ENCODE results near the gene ZRANB3.
"Not testable (repeated sequence)": the region's sequence is repeated elsewhere in the genome, so short reads cannot be mapped to it uniquely, and the experiment has no call there.

The ZRANB3 gene

GRCh38 chr2:135105513-135106316 lies 425.3 kb downstream of the ZRANB3 start:
- H3K27ac Mint-ChIP-seq, H3K27me3 Mint-ChIP-seq, H3K4me1 Mint-ChIP-seq, CTCF ChIA-PET, H3K4me3 Mint-ChIP-seq, DNase-seq: not testable (repeated sequence)
- Mint-ChIP-seq H3K36me3 (peaks cover 34% of the 10 kb centered on the region), H3K9me3 (peaks cover 17% of the 10 kb centered on the region)

GRCh38 chr2:135103843-135104242 lies 427.2 kb downstream of the ZRANB3 start:
- DNase-seq: no peak
- Mint-ChIP-seq H3K4me1 (peaks cover 13% of the 10 kb centered on the region), H3K27me3 (no peaks in the 10 kb centered on the region), H3K4me3 (no peak overlapping the region), H3K27ac (peak overlapping the region; percentile 72), H3K9me3 (peaks cover 17% of the 10 kb centered on the region), H3K36me3 (peaks cover 33% of the 10 kb centered on the region)
- CTCF ChIA-PET: interaction anchor here (1.3 kb wide), 1 partner anchor 99 kb away, joined by 3 read pairs; no protein-coding TSS in a partner anchor

- Mint-ChIP-seq H3K4me1 (peaks cover 13% of the 10 kb centered on the region), H3K27me3 (no peaks in the 10 kb centered on the region), H3K4me3 (no peak overlapping the region), H3K27ac (no peak overlapping the region), H3K9me3 (peaks cover 17% of the 10 kb centered on the region), H3K36me3 (peaks cover 28% of the 10 kb centered on the region)
- DNase-seq: no peak
- CTCF ChIA-PET: no interaction called here
Measured at GRCh38 chr2:135099802-135100483, 431.1 kb downstream of the ZRANB3 start.

- Mint-ChIP-seq H3K4me3 (no peak overlapping the region), H3K27ac (no peak overlapping the region), H3K9me3 (peaks cover 6% of the 10 kb centered on the region), H3K27me3 (no peaks in the 10 kb centered on the region), H3K36me3 (peaks cover 24% of the 10 kb centered on the region), H3K4me1 (peaks cover 3% of the 10 kb centered on the region)
- no peak for DNase-seq
- CTCF ChIA-PET: no interaction called here
Measured at GRCh38 chr2:135097532-135098231, 433.3 kb downstream of the ZRANB3 start.

GRCh38 chr2:135096665-135097446 lies 434.2 kb downstream of the ZRANB3 start:
- Mint-ChIP-seq H3K36me3 (peaks cover 18% of the 10 kb centered on the region), H3K4me3 (no peak overlapping the region), H3K4me1 (peaks cover 3% of the 10 kb centered on the region), H3K27me3 (no peaks in the 10 kb centered on the region), H3K27ac (no peak overlapping the region), H3K9me3 (peaks cover 2% of the 10 kb centered on the region)
- no peak for DNase-seq
- CTCF ChIA-PET: no interaction called here

- H3K4me3 Mint-ChIP-seq: no peak overlapping the region
- no peak for DNase-seq
- peaks cover 16% of the 10 kb centered on the region for H3K36me3 Mint-ChIP-seq
- CTCF ChIA-PET: no interaction called here
- H3K27me3 Mint-ChIP-seq: no peaks in the 10 kb centered on the region
- H3K4me1 Mint-ChIP-seq: peaks cover 3% of the 10 kb centered on the region
- no peaks in the 10 kb centered on the region for H3K9me3 Mint-ChIP-seq
- no peak overlapping the region for H3K27ac Mint-ChIP-seq
Measured at GRCh38 chr2:135095591-135095990, 435.4 kb downstream of the ZRANB3 start.

- Mint-ChIP-seq H3K36me3 (peaks cover 19% of the 10 kb centered on the region), H3K4me1 (no peaks in the 10 kb centered on the region), H3K27me3 (no peaks in the 10 kb centered on the region), H3K27ac (no peak overlapping the region), H3K4me3 (no peak overlapping the region), H3K9me3 (no peaks in the 10 kb centered on the region)
- CTCF ChIA-PET: no interaction called here
- DNase-seq: no peak
Measured at GRCh38 chr2:135094508-135094907, 436.5 kb downstream of the ZRANB3 start.

- H3K9me3 Mint-ChIP-seq: peaks cover 4% of the 10 kb centered on the region
- CTCF ChIA-PET: no interaction called here
- DNase-seq: no peak
- no peaks in the 10 kb centered on the region for H3K4me1 Mint-ChIP-seq
- H3K4me3 Mint-ChIP-seq: no peak overlapping the region
- H3K27ac Mint-ChIP-seq: no peak overlapping the region
- no peaks in the 10 kb centered on the region for H3K27me3 Mint-ChIP-seq
- peaks cover 26% of the 10 kb centered on the region for H3K36me3 Mint-ChIP-seq
Measured at GRCh38 chr2:135093670-135094330, 437.2 kb downstream of the ZRANB3 start.

GRCh38 chr2:135093193-135093592 lies 437.8 kb downstream of the ZRANB3 start:
- no peak for DNase-seq
- Mint-ChIP-seq H3K4me1 (no peaks in the 10 kb centered on the region), H3K9me3 (peaks cover 4% of the 10 kb centered on the region), H3K27me3 (no peaks in the 10 kb centered on the region), H3K36me3 (peaks cover 28% of the 10 kb centered on the region), H3K4me3 (no peak overlapping the region), H3K27ac (no peak overlapping the region)
- CTCF ChIA-PET: interaction anchor here (0.9 kb wide), 1 partner anchor 26 kb away, joined by 3 read pairs; no protein-coding TSS in a partner anchor

- peaks cover 35% of the 10 kb centered on the region for H3K36me3 Mint-ChIP-seq
- peaks cover 4% of the 10 kb centered on the region for H3K9me3 Mint-ChIP-seq
- no peaks in the 10 kb centered on the region for H3K27me3 Mint-ChIP-seq
- CTCF ChIA-PET: no interaction called here
- H3K27ac Mint-ChIP-seq: no peak overlapping the region
- no peak for DNase-seq
- H3K4me3 Mint-ChIP-seq: no peak overlapping the region
- no peaks in the 10 kb centered on the region for H3K4me1 Mint-ChIP-seq
Measured at GRCh38 chr2:135091681-135092080, 439.3 kb downstream of the ZRANB3 start.

- H3K27me3 Mint-ChIP-seq, H3K4me1 Mint-ChIP-seq, DNase-seq, H3K9me3 Mint-ChIP-seq, CTCF ChIA-PET, H3K4me3 Mint-ChIP-seq, H3K27ac Mint-ChIP-seq: not testable (repeated sequence)
- H3K36me3 Mint-ChIP-seq: peaks cover 28% of the 10 kb centered on the region
Measured at GRCh38 chr2:135089597-135089996, 441.4 kb downstream of the ZRANB3 start.

Measured in activated naive CD4-positive, alpha-beta T cell treated with anti-CD3 and anti-CD28 coated beads, Interleukin-2, amount 10 ng/mL, durations not matched to agents 7 days and 5 days (primary cell).